ENCODE results near the gene WNT3.
"Not testable (repeated sequence)": the region's sequence is repeated elsewhere in the genome, so short reads cannot be mapped to it uniquely, and the experiment has no call there.

The WNT3 gene

GRCh38 chr17:46758614-46759013 lies 59.9 kb downstream of the WNT3 start:
- DNase-seq (ENCODE audit: low read depth) = no peak
- TF ChIP-seq CTCF (conservative IDR thresholded peaks at IDR 0.05; ENCODE audit: low read depth, low read length) = no peak

GRCh38 chr17:46757588-46757987 lies 60.9 kb downstream of the WNT3 start:
- DNase-seq (ENCODE audit: low read depth); H3K4me3 ChIP-seq (ENCODE audit: low read depth, low read length): not testable (repeated sequence)

More at GRCh38 chr17:46758614-46759013, 59.9 kb downstream of the WNT3 start:
- H3K4me3 ChIP-seq (ENCODE audit: low read depth, low read length) = no peak overlapping the region

GRCh38 chr17:46756861-46757260 lies 61.6 kb downstream of the WNT3 start:
- no peak for TF ChIP-seq CTCF (conservative IDR thresholded peaks at IDR 0.05; ENCODE audit: low read depth, low read length)
- no peak for DNase-seq (ENCODE audit: low read depth)
- H3K4me3 ChIP-seq (ENCODE audit: low read depth, low read length) = no peak overlapping the region

- no peak overlapping the region for H3K4me3 ChIP-seq (ENCODE audit: low read depth, low read length)
- TF ChIP-seq CTCF (conservative IDR thresholded peaks at IDR 0.05; ENCODE audit: low read depth, low read length) = no peak
- DNase-seq (ENCODE audit: low read depth) = no peak
Observed at GRCh38 chr17:46756081-46756735, 62.3 kb downstream of the WNT3 start.

- TF ChIP-seq CTCF (conservative IDR thresholded peaks at IDR 0.05; ENCODE audit: low read depth, low read length) = no peak
- no peak for DNase-seq (ENCODE audit: low read depth)
- H3K4me3 ChIP-seq (ENCODE audit: low read depth, low read length) = no peak overlapping the region
Observed at GRCh38 chr17:46753776-46754175, 64.7 kb downstream of the WNT3 start.

GRCh38 chr17:46751425-46751824 lies 67.1 kb downstream of the WNT3 start:
- no peak for TF ChIP-seq CTCF (conservative IDR thresholded peaks at IDR 0.05; ENCODE audit: low read depth, low read length)
- DNase-seq (ENCODE audit: low read depth) = no peak
- no peak overlapping the region for H3K4me3 ChIP-seq (ENCODE audit: low read depth, low read length)

- no peak for DNase-seq (ENCODE audit: low read depth)
- no peak overlapping the region for H3K4me3 ChIP-seq (ENCODE audit: low read depth, low read length)
- no peak for TF ChIP-seq CTCF (conservative IDR thresholded peaks at IDR 0.05; ENCODE audit: low read depth, low read length)
Observed at GRCh38 chr17:46745376-46745775, 73.1 kb downstream of the WNT3 start.
